GM18868 (cell line): ENCODE data around the gene PCDHAC1.
"Not testable (repeated sequence)": the region's sequence is repeated elsewhere in the genome, so short reads cannot be mapped to it uniquely, and the experiment has no call there.

Experiments used
- ATAC-seq: cut with Tn5 transposase; IDR thresholded peaks from one replicate; pipeline ENCODE4 v1.9.1; 2021; ENCODE audit warnings: mild to moderate bottlenecking, moderate library complexity; ENCODE audit not compliant: unreplicated experiment

The PCDHAC1 gene

GRCh38 chr5:140925806-140926442 lies at the start of gene PCDHAC1:
PCDHAC1 (plus strand) TSS chr5:140926299; CDS start chr5:140926893, 594 bp downstream.
- no peak for ATAC-seq

- not testable (repeated sequence) for ATAC-seq
Measured at GRCh38 chr5:140876541-140877261, 49.4 kb upstream of the PCDHAC1 start.

- ATAC-seq = no peak
Measured at GRCh38 chr5:140877262-140877581, 48.9 kb upstream of the PCDHAC1 start.

GRCh38 chr5:140881889-140882590 lies 44.1 kb upstream of the PCDHAC1 start, which contains the start of gene PCDHA13:
PCDHA13 (plus strand) TSS chr5:140882124; CDS start chr5:140882269, 145 bp downstream.
- no peak for ATAC-seq

GRCh38 chr5:140882591-140882899 lies 43.6 kb upstream of the PCDHAC1 start:
- no peak for ATAC-seq

- ATAC-seq = no peak
Measured at GRCh38 chr5:140883373-140883772, 42.7 kb upstream of the PCDHAC1 start.

- ATAC-seq = no peak
Measured at GRCh38 chr5:140883927-140884697, 42.0 kb upstream of the PCDHAC1 start.

GRCh38 chr5:140916325-140916724 lies 9.8 kb upstream of the PCDHAC1 start:
- ATAC-seq = no peak

GRCh38 chr5:140923601-140924000 lies 2.5 kb upstream of the PCDHAC1 start:
- ATAC-seq = no peak

GRCh38 chr5:140926443-140927227 lies 536 bp downstream of the PCDHAC1 start:
- no peak for ATAC-seq

- ATAC-seq = no peak
Measured at GRCh38 chr5:140927228-140927573, 1.1 kb downstream of the PCDHAC1 start.

GRCh38 chr5:140934964-140935606 lies 9.0 kb downstream of the PCDHAC1 start:
- ATAC-seq = no peak

GRCh38 chr5:140946578-140946977 lies 20.5 kb downstream of the PCDHAC1 start:
- no peak for ATAC-seq

GRCh38 chr5:140951636-140952035 lies 25.5 kb downstream of the PCDHAC1 start:
- ATAC-seq = no peak

- ATAC-seq = no peak
Measured at GRCh38 chr5:140953234-140953633, 27.1 kb downstream of the PCDHAC1 start.

GRCh38 chr5:140962190-140962589 lies 36.1 kb downstream of the PCDHAC1 start:
- no peak for ATAC-seq

- ATAC-seq = no peak
Measured at GRCh38 chr5:140964356-140964755, 38.3 kb downstream of the PCDHAC1 start.

- ATAC-seq = no peak
Measured at GRCh38 chr5:140965905-140966292, 39.8 kb downstream of the PCDHAC1 start.

- ATAC-seq = no peak
Measured at GRCh38 chr5:140966293-140967225, 40.5 kb downstream of the PCDHAC1 start, which contains the start of gene PCDHAC2. PCDHAC2 (plus strand) TSS chr5:140966476; CDS start chr5:140966767, 291 bp downstream.
